GM21576 (cell line): ENCODE results near the gene CTAG1A.
"Not testable (repeated sequence)": the region's sequence is repeated elsewhere in the genome, so short reads cannot be mapped to it uniquely, and the experiment has no call there.

Experiments
- ATAC-seq: cut with Tn5 transposase; IDR thresholded peaks from one replicate; pipeline ENCODE4 v1.9.1; 2021; ENCODE audit warnings: mild to moderate bottlenecking, moderate library complexity; ENCODE audit not compliant: unreplicated experiment

CTAG1A gene

DNA sequence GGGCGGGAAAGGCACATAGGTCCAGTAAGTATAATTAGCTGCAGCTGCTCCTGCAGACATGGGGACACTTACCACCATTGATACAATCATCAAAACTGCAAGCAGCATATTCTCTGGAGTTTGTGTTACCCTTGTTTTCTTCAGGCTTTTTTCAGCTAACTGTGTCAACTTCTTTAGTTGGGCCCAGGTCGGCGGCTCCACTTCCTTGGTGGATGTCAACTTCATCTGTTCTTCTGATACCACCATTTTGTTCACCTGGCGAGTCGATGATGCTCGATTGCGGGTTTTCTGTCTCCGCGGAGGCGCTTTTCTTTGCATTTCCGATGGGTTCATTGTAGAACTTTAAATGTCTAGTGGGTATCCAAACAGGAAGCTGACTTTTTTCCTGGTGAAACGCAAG lies 26.2 kb downstream of the CTAG1A start:
- ATAC-seq = not testable (repeated sequence)

DNA sequence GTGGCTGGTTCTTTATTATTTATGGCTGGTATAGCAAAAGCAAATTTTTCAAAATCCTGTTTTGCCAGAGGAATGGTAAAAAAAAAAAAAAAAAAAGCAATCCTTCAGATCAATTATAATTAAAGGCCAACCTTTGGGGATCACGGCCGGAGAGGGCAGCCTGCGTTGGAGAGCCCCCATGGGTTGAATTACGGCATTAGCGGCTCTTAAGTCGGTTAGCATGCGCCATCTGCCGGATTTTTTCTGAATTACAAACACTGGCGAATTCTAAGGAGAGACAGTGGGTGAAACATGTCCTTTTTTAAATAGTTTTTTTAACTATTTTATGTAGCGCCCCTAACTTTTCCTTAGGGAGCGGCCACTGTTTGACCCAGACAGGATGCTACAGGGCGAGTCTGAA lies 28.7 kb downstream of the CTAG1A start:
- not testable (repeated sequence) for ATAC-seq

DNA sequence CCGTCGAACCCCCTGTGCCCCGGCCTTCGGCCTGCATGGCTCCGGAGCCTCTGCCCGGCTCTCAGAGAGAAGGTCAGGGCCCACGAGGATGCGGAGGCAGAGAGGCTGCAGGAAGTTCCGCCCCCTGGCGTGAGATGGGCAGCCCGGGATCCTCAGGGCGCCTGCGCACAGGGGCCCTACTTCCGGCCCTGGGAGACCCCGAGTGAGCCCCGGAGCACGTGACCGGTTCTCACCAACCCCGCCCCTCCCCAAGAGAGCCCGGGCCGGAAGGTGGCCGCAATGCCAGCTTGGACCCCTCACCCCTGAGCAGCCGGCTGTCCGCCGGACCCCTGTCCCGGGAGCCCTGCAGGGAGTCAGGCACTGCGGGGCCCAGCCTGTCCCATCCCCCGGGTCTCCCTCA lies 34.2 kb downstream of the CTAG1A start, which contains the start of gene CTAG1B:
Gene CTAG1B, minus strand, starts transcription at position 101 of the 400 bp plus-strand sequence. Its CDS starts 64 bp downstream, at position 37.
- ATAC-seq = not testable (repeated sequence)

DNA sequence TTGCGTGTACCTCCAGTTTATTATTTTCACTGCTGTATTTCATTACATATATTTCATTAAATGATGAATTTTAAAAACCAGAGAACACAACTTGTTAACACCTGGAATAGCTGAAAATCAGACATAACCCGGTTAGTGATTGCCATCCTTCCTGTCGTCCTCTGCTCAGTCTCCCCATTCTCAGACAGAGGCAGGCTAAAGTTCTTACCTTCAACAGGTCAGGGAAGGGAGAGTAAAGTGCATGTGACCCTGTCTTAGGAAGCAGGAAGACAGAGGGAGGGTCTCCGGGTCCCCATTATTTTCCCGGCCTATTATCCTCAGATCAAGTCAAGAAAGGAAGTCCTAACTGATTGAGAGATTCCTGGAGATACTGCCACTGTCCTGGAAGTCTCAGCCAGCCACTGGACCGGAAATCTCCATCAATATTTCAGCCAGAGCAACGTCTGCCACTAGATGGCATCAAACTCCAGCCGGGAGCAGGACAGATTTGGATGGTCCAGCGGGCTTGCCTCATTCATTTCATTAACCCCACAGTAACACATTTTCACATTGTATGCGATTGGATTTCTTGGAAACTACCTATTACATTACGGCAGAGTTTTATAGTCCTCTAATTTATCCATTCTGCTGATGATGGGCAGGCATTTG lies 36.0 kb downstream of the CTAG1A start:
- ATAC-seq = not testable (repeated sequence)

DNA sequence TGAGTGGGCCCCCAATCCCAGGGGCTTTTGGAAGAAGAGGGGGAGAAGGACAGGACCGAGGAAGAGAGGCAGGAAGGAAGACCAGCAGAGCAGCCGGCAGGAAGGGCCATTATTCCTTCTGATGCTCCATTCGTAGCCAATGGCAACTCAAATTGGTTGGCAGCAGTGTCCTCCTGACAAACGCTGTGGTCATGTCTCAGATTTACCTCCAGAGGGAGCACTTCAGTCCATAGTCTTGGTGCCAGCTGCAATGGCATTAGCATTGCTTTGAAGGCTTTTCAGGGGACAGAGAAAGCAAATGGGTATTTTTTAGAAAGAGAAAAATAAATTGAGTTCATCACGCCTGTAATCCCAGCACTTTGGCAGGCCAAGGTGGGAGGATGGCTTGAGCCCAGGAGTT lies 44.0 kb downstream of the CTAG1A start:
- not testable (repeated sequence) for ATAC-seq

DNA sequence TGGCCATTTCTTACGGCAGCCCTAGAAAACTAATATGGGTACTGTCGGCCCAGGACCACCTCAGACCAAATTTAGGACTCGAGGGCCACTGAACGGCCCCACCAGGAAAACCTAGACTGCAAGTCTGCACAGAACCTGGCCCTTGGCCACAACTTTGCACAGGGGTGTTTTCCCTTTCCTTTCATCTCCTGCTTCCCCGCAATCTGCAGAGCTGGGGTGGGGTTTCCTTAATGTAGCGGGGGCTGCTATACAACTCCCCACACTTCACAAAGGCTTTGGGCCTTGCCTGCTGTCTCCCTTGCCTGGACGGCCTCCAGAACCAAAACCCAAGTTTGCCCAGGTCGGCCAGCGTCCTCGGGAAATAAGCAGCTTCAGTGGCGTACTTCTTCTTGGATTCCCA lies 46.0 kb downstream of the CTAG1A start:
- not testable (repeated sequence) for ATAC-seq

DNA sequence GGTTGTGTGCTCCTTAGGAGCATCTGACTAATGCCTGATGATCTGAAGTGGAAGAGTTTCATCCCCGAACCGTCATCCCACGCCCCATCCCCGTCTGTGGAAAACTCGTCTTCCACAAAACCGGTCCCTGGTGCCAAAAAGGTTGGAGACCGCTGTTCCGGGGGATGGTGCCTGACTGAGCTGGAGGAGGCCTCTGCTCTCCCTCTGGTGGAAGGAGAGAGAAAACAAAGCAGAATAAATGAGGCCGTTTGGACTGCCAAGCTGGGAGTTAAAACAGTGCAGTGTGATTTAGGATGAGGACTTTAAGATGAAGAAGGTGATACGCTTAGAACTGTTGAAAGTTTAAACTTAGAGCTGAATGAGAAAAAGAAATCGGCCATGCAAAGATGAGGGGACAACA lies 48.7 kb downstream of the CTAG1A start:
- not testable (repeated sequence) for ATAC-seq
